Activated CD4-positive, alpha-beta T cell treated with anti-CD3 and anti-CD28 coated beads, Interleukin-2, amount 50 U/mL, for 24 hours (primary cell): ENCODE measurements around the gene ATP2A2.
A peak's percentile ranks its signal among the peaks of the same experiment; 100 is the strongest.
"Not testable (repeated sequence)": the region's sequence is repeated elsewhere in the genome, so short reads cannot be mapped to it uniquely, and the experiment has no call there.

ENCODE experiments used
- DNase-seq, 2 donors: peaks; one replicate each; pipeline ENCODE4 v3.0.0-alpha.2; 2020; ENCODE audit warnings: low read depth in 1 of 2, low spot score in 1 of 2

The ATP2A2 gene

DNA sequence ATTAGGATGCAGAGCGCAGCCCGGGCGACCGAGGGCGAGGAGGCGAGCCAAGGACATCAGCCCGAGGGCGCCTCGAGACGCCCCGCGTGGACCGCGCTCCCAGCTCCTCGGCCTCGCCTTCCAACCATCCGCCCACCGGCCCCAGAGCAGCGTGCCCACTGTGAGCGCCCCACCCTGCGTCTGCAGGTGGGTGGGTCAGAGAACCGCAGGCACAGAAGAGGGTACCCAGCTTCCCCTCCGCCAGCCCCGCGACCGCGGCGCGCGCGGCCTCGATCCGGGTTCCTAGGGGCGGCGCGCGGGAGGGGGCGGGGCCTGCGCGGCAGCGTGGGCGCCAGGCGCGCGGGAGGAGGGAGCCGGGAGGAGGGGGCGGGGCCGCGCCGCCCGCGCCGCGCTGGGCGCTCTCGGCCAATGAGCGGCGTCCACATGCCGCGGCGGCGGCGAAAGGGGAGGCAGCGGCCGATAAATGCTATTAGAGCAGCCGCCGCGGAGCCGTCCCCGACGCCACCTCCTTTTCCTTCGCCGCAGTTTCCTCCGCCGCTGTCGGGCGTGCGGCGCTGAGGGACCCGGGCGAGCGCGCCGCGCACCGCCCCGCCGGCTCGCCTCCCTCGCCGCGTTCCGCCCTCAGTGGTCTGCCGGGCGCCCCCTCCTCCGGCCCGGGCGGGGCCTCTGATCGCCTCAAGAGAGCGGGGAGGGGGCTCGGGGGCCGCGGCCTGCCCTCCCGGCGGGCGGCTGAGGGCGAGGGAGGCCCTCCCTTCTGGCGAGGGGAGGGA, at the start of gene ATP2A2:
ATP2A2 (plus strand) TSS at position 469 of the 770 bp plus-strand sequence. CDS start 543 bp downstream, outside the sequence.
- peak; percentile 76 to 80 for DNase-seq

DNA sequence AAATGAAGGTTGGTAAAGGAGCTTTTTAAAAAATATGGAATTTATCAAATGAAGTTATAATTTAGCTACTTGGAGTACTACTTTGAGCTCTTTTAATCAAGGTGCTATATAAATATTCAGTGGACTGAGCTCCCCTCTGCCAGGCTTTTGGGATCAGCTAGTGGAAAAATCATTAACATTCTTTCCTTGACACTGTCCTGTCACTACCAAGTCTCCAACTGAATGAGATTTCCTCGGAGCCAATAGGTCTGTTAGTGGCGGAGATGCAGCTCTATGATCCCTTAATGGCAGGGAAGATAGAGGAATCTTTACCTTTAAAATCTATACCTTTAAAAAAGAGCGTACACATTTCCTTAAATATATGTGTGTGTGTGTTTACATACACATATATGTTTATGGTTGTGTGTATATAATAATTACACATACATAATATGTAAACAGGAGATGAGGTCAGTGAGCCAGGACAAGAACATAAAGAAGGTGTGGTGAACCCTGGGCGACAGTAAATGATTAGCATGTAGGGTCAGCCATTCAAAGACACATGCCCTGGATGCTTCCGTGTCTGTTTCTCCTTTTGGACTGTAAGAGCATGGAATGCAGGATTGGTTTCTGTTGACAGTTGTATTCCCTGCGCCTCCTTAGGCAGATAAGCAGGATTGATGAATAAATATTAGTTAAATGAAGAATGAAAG, 47.7 kb upstream of the ATP2A2 start:
- DNase-seq, result no peak

- DNase-seq, result no peak
Observed at GRCh38 chr12:110234331-110234751, 46.7 kb upstream of the ATP2A2 start.

- no peak for DNase-seq
Observed at GRCh38 chr12:110234755-110235154, 46.3 kb upstream of the ATP2A2 start.

- no peak for DNase-seq
Observed at GRCh38 chr12:110235383-110235782, 45.7 kb upstream of the ATP2A2 start.

- no peak for DNase-seq
Observed at GRCh38 chr12:110243227-110243626, 37.8 kb upstream of the ATP2A2 start.

DNA sequence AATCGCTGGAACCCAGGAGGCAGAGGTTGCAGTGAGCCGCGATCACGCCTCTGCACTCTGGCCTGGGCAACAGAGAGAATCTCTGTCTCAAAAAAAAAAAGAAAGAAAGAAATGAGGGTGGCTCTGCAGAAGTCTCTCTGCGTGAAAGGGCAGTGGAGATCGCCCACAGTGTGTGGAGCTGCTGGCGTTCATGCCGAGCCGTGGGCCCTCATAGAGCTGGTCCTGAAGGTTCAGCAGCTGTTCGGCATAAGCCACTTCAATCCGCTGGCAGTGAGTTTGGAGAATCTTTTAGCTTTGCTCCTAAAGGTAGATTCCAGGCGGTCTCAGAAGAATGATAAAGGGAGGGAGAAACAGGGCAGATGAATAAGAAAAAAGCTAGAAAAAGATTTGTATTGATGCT, 36.7 kb upstream of the ATP2A2 start:
- no peak for DNase-seq

DNA sequence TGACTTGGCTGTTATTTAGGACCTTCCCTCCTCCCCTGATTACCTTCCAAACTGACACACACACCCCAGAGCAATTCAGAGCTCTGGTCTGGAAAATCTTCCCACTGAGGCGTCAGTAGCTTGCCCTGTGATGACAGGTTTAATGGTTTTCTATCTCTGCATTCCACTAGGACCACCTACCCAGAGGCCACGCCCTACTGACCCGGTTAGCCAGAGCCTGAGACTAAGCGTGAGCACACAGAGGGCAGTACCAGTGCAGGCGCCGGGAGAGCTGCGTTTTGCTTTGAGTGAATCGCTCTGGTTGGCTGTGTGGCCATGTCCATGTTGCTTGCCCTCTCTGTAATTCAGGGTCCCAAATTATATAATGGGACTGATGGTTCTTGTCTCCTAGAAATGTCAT, 36.2 kb upstream of the ATP2A2 start:
- no peak for DNase-seq

DNA sequence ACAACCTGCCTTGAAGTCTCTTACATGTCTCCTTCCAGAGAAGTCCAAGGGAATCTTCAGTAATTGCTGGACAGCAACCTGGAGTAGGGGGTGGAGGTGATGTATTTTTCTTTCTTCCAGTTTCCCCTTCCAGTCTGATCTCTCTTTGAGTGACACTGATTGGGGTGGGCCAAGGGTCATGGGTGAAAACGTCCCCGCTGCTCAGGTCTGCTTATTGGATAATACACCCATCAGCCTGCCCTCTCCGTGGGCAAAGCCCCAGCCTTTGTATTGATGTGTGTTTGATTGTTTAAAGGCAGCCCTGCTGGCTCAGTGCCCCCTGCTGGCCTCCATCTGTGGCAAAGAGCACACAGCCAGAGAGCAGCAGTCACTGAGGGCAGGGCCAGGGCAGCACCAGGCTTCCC, 35.7 kb upstream of the ATP2A2 start:
- peak; percentile 9 to 15 for DNase-seq

DNA sequence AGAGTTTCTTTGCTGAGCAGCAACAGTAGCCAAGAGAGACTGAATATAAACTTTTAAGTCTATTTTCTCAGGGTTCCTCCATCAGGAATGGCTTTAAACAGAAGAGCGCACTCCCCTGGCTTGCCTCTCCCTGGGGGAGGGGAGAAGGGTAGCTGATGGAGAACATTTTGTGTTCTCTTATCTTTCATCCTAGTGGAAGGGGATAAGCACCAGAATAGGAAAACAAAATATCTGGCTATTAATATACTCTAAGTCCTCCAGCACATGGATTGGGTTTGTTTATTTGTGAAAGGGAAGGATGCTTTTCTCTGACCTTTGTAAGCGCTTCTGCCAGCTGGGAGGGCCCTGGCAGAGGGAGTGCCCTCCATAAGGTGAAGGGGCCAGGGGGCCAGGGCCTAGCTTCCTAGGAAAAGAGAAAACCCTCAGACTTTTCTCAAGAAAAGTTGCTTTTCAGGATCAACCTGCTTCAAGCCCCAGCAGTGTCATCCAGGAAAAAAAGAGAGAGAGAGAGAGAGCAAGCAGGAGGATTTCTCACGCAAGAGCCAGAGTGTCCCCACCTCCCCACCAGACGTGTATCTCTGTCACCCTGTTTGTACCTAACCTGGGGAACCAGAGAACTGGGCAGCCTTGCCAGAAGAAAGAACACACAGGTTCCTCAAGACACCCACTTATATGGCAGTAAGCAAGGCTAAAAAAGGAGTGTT, 34.3 kb upstream of the ATP2A2 start:
- DNase-seq, result no peak

- DNase-seq, result no peak
Observed at GRCh38 chr12:110247340-110248095, 33.5 kb upstream of the ATP2A2 start.

DNA sequence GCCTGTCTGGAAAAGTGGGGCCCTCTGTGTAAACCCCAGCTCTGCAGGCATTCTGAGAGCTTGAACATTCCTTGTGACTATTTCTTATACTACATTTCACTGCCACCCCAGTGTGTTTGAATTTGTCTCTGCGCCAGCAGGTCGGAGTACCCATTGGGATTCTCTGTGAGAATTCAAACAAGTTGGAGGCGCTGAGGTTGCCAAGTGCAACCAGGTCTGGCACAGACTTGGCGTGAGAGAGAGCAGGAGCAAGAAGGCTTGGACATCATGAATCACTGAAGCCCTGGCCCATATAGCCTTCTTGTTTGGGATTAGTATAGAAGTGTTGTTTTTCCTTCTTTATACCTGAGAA, 33.0 kb upstream of the ATP2A2 start:
- no peak for DNase-seq

DNA sequence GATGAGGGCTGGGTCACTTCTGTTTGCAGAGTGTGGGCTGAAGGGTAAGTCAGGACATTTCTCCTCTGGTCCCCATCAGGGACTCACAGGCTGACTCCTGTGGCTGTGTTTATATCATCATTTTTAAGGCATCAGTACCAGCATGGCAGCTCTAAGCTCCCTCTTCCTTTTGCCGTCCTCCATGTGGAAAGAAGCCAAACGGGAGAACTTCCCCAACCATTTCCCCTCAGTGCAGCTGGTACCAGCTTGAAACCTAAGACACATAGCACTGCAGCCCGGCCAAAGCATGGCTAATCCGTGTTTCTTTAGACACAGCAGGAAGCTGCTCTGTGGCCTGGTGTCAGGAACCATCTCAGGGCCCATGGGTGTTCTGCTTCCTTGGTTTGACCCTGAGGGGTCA, 31.9 kb upstream of the ATP2A2 start:
- no peak for DNase-seq

GRCh38 chr12:110249716-110250225, 31.3 kb upstream of the ATP2A2 start:
- no peak for DNase-seq

DNA sequence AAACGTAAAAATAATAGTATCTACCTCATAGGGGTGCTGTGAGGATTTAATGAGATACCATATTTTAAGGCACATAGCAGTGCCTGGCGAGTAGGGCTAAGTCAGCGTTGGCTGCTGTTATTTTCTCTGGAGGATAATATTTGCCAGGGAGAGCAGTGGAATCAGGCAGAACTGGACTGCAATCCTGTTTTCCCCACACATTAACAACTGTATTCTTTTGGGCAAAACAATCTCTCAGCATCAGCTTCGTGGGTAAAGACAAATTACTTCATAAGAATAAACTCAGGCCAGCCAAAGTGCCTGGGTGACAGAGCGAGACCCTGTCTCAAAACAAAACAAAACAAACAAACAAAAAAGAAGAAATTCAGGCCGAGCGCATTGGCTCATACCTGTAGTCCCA, 29.7 kb upstream of the ATP2A2 start:
- no peak for DNase-seq

DNA sequence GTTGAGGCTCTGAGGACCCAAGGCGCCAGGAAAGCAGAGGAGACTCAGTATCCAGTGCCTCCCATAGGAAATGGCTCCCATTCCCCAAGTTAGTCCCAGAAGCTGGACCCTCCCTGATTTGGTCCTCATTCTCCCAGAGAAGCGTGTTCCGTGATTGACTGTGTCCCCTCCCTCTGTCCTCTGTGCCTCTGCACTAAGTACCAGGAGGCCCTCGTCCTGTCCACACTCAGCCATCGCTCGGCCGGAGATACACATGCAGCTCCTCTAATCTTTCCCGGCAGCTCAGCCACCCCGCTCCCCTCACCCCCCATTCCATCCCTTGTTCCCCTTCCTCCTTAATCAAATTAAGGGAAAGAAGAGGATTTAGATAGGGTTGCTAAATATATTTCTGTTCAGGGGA, 28.3 kb upstream of the ATP2A2 start:
- DNase-seq, result no peak

GRCh38 chr12:110253176-110253575, 27.9 kb upstream of the ATP2A2 start:
- DNase-seq, result no peak

DNA sequence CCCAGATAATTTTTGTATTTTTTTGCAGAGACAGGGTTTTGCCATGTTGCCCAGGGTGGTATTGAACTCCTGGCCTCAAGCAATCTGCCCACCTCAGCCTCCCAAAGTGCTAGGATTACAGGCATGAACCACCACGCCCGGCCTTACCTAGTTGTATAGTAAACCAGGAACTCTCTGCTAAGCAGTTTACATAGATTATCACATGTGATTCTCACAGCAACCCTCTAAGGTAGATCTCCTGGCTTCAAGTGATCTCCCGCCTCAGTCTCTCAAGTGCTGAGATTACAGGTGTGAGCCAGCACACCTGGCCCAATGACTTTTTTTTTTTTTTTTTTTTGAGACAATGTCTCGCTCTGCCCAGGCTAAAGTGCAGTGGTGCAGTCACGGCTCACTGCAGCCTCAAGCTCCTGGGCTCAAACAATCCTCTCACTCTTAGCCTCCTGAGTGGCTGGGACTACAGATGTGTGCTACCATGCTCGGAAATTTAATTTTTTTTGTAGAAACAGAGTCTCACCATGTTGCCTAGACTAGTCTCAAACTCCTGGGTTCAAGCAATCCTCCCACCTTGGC, 26.0 kb upstream of the ATP2A2 start:
- no peak for DNase-seq

- not testable (repeated sequence) for DNase-seq
Observed at GRCh38 chr12:110255890-110256456, 25.1 kb upstream of the ATP2A2 start.

DNA sequence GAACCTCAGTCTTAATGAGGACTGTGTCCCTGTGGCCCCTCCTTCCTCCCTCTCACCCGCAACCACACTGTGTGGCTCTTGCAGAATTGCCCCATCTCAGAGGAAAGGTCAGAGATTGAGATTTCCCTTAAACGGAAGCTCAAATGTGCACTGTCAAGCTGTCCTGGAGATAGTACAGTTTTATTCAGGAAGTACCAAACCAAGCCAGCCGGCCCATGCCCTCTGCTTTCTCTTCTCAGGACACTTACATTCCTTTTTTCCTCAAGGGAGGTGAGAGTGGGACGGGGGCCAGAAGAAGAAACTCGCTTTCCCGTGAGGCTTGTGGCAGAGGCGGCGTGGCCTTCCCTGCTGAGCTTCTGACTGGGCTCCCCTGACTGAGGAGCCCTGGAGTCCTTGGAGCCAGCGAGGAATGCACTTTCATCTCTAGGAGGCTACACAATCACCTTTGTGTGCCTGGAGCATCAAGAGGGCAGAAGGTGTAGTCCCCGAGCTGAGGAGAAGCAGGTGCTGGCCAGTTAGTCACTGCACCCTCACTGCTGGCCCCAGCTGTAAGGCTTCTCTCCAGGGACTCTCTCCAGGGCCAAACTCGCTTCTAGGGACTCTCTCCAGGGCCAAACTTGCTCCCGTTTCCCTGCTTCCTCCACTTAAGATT, 24.1 kb upstream of the ATP2A2 start:
- DNase-seq, result no peak
